Left colon (tissue), 2 donors: ENCODE data around the gene CHAC1. TPM values are rescaled to one million over a fixed set of nuclear protein-coding genes. Genes with fewer than 3 reads are reported as not detected.
A peak's percentile ranks its signal among the peaks of the same experiment; 100 is the strongest.

Source experiments
- ATAC-seq: fragments of 200-7000 bp; cut with Tn5 transposase; one replicate; pipeline ENCODE4 v1.9.1; 2020; ENCODE audit warnings: mild to moderate bottlenecking, moderate library complexity
- DNase-seq, 2 donors: peaks; one replicate each; pipeline ENCODE4 v3.0.0-alpha.2; 2020
- intact Hi-C, 2 donors: fragments of 100-400 bp; cut with DNase I in 1 of 2; cut with micrococcal nuclease in 1 of 2; formaldehyde crosslinking; loops; one replicate each; pipeline versions ENCODE4 v1.11.2 to v1.14.0; 2022; cut with DNase I, micrococcal nuclease
- total RNA-seq, 2 donors: library from RNA; stranded (reverse); fragmentation: NEBNext Ultra II Directional; extraction: Animal tissue kit (Norgen Biotek cat#: 25700); gene quantifications; one replicate each; pipeline ENCODE4 v1.2.1, GENCODE V29; 2021
- donor health status: DM: no; HTN: no; CAD: no.
- donor health status: DM: yes; HTN: yes; CAD: no.

Gene CHAC1
- total RNA-seq, 2 donors from 2014 or later, result 1.8 to 11.0 TPM

GRCh38 chr15:40964634-40965033, 11.4 kb downstream of the CHAC1 start:
- intact Hi-C loops, result no loop called here
- ATAC-seq (no peak), DNase-seq (no peak)

GRCh38 chr15:40968290-40969085, 15.2 kb downstream of the CHAC1 start:
- DNase-seq (no peak), ATAC-seq (no peak)
- intact Hi-C loops, result no loop called here

GRCh38 chr15:40969363-40969762, 16.1 kb downstream of the CHAC1 start:
- intact Hi-C loops, result no loop called here
- ATAC-seq (peak; percentile 59), DNase-seq (no peak)

GRCh38 chr15:40974879-40975278, 21.6 kb downstream of the CHAC1 start:
- intact Hi-C loops, result no loop called here
- ATAC-seq, result no peak
- DNase-seq, result no peak

GRCh38 chr15:40976819-40977218, 23.5 kb downstream of the CHAC1 start:
- DNase-seq, result no peak
- intact Hi-C loops, result no loop called here
- ATAC-seq, result no peak

GRCh38 chr15:40978141-40978540, 24.9 kb downstream of the CHAC1 start:
- DNase-seq (no peak), ATAC-seq (no peak)
- intact Hi-C loops, result no loop called here

GRCh38 chr15:40978562-40978961, 25.3 kb downstream of the CHAC1 start:
- DNase-seq, result no peak
- intact Hi-C loops, result no loop called here
- no peak for ATAC-seq

GRCh38 chr15:40981186-40981585, 27.9 kb downstream of the CHAC1 start:
- ATAC-seq, result no peak
- intact Hi-C loops, result no loop called here
- no peak for DNase-seq

GRCh38 chr15:40982855-40983254, 29.6 kb downstream of the CHAC1 start:
- intact Hi-C loops, result no loop called here
- ATAC-seq (no peak), DNase-seq (no peak)

- intact Hi-C loops, result no loop called here
- no peak for DNase-seq
- no peak for ATAC-seq
Measured at GRCh38 chr15:40984406-40984805, 31.1 kb downstream of the CHAC1 start.

- ATAC-seq (no peak), DNase-seq (no peak)
- intact Hi-C loops, result no loop called here
Measured at GRCh38 chr15:40984964-40985363, 31.7 kb downstream of the CHAC1 start.

- no peak for ATAC-seq
Measured at GRCh38 chr15:40985541-40986330, 32.5 kb downstream of the CHAC1 start.

GRCh38 chr15:40986820-40987219, 33.5 kb downstream of the CHAC1 start:
- intact Hi-C loops, result no loop called here
- ATAC-seq (no peak), DNase-seq (no peak)

More at GRCh38 chr15:40985541-40986330, 32.5 kb downstream of the CHAC1 start:
- no peak for DNase-seq
- intact Hi-C loops, result no loop called here

- no peak for ATAC-seq
- no peak for DNase-seq
- intact Hi-C loops, result no loop called here
Measured at GRCh38 chr15:40988156-40988555, 34.9 kb downstream of the CHAC1 start.

GRCh38 chr15:40990080-40990479, 36.8 kb downstream of the CHAC1 start:
- DNase-seq, result no peak
- ATAC-seq, result no peak
- intact Hi-C loops, result no loop called here

- DNase-seq, result no peak
- ATAC-seq, result no peak
- intact Hi-C loops, result no loop called here
Measured at GRCh38 chr15:40990789-40991188, 37.5 kb downstream of the CHAC1 start.

- DNase-seq (no peak), ATAC-seq (no peak)
- intact Hi-C loops, result no loop called here
Measured at GRCh38 chr15:40991355-40991754, 38.1 kb downstream of the CHAC1 start.

GRCh38 chr15:40992241-40992741, 39.0 kb downstream of the CHAC1 start:
- intact Hi-C loops, result no loop called here
- DNase-seq, result no peak
- ATAC-seq, result no peak

GRCh38 chr15:40992825-40993224, 39.6 kb downstream of the CHAC1 start:
- intact Hi-C loops, result no loop called here
- no peak for ATAC-seq

GRCh38 chr15:40995656-40996055, 42.4 kb downstream of the CHAC1 start:
- ATAC-seq, result no peak

More at GRCh38 chr15:40992825-40993224, 39.6 kb downstream of the CHAC1 start:
- DNase-seq, result no peak

More at GRCh38 chr15:40995656-40996055, 42.4 kb downstream of the CHAC1 start:
- intact Hi-C loops, result no loop called here
- DNase-seq, result no peak
